PC-3 (cell line): Measurements from ENCODE around the gene DGCR6L.
"Not testable (repeated sequence)": the region's sequence is repeated elsewhere in the genome, so short reads cannot be mapped to it uniquely, and the experiment has no call there.

Source experiments
- CTCF ChIP-seq: fragments of 300-600 bp; sonication (generic); conservative IDR thresholded peaks from 2 replicates; pipeline ENCODE4 v1.5.1; 2017; ENCODE audit warnings: antibody characterized with exemption, low read depth, mild to moderate bottlenecking, low read length
- EZH2phosphoT487 ChIP-seq: fragments of 300-600 bp; sonication (generic); IDR thresholded peaks from 2 replicates; pipeline ENCODE4 v1.6.1; 2018; ENCODE audit warnings: mild to moderate bottlenecking, antibody characterized with exemption, low read length, borderline replicate concordance

GRCh38 chr22:20266667-20267440 is 53.0 kb downstream of the DGCR6L start:
- TF ChIP-seq CTCF, EZH2phosphoT487: not testable (repeated sequence)
